Upper lobe of left lung (tissue), 4 donors: ENCODE results near the gene SLC35F3.

Source experiments
- CTCF ChIP-seq, 6 experiments: fragments of 450-650 bp in 4 of 6; fragments of 200-600 bp in 2 of 6; sonication (generic) in 2 of 6; IDR thresholded peaks; one replicate each; pipeline ENCODE4 v1.5.1; 2016 to 2019; ENCODE audit warnings: antibody characterized with exemption in 6 of 6
- POLR2A ChIP-seq, 4 donors: fragments of 450-650 bp; IDR thresholded peaks; one replicate each; pipeline ENCODE4 v1.5.1; 2016 to 2017; ENCODE audit warnings: antibody characterized with exemption in 4 of 4, mild to moderate bottlenecking in 2 of 4

- no peak for TF ChIP-seq POLR2A (IDR thresholded peaks at IDR 0.05)
- no peak for TF ChIP-seq CTCF (IDR thresholded peaks at IDR 0.05)
Observed at GRCh38 chr1:234132795-234133194, 228.3 kb downstream of the SLC35F3 start.
